GM12878 (cell line): Measurements from ENCODE around the gene CCDC57. TPM values are rescaled to one million over a fixed set of nuclear protein-coding genes. Genes with fewer than 3 reads are reported as not detected.
A peak's percentile ranks its signal among the peaks of the same experiment; 100 is the strongest.

Source experiments
- ATAC-seq: fragments of 200-7000 bp; cut with Tn5 transposase; 3 replicates; pipeline ENCODE4 v1.9.1; 2020; ENCODE audit warnings: mild to moderate bottlenecking, moderate library complexity
- BruUV-seq: library from RNA; stranded (reverse); fragments of 400-500 nt; replicated peaks from 2 replicates; lab custom pipeline; 2021; lab: Mats Ljungman, UMichigan
- CTCF ChIA-PET: fragments of 300-600 bp; sonication (Branson Sonifier 250); formaldehyde crosslinking; extraction: SDS; loops from one replicate; lab custom pipeline; 2021; ENCODE audit warnings: inconsistent platforms; lab: Yijun Ruan, JAX
- POLR2A ChIA-PET: fragments of 350-600 bp; formaldehyde crosslinking; extraction: SDS; loops from one replicate; lab custom pipeline; 2021; ENCODE audit warnings: inconsistent platforms; lab: Charles Lee
- RAD21 ChIA-PET: fragments of 300-600 bp; sonication (Branson Sonifier 250); formaldehyde crosslinking; loops from one replicate; lab custom pipeline; 2023; ENCODE audit warnings: antibody characterized with exemption; ENCODE audit not compliant: unreplicated experiment; lab: Charles Lee
- SMC1A ChIA-PET: fragments of 300-600 bp; sonication (Branson Sonifier 250); formaldehyde crosslinking; loops from one replicate; lab custom pipeline; 2023; ENCODE audit not compliant: unreplicated experiment, uncharacterized antibody; lab: Charles Lee
- DNase-seq: peaks from one replicate; pipeline ENCODE4 v3.0.0-alpha.2; 2011; ENCODE audit warnings: low read depth, low spot score
- FAIRE-seq: peaks from 3 replicates; lab custom pipeline; 2011; peaks lifted over from hg19 to GRCh38; lab: Jason Lieb, UNC
- H2AFZ ChIP-seq: 2 replicates; pipeline ENCODE4 v1.6.0; 2011; ENCODE audit warnings: low read depth, low read length, control low read depth; ENCODE audit not compliant: control insufficient read depth
- H3K27ac ChIP-seq: 2 replicates; pipeline ENCODE4 v1.5.1; 2011; ENCODE audit warnings: control low read depth; ENCODE audit not compliant: control insufficient read depth, insufficient read depth
- H3K27me3 ChIP-seq, 2 experiments: replicated peaks in 1 of 2; 2 replicates each; pipeline versions ENCODE4 v1.6.0 to v1.6.1; 2011; ENCODE audit warnings: low read length in 1 of 2; ENCODE audit not compliant: control insufficient read depth in 2 of 2, insufficient read depth in 2 of 2
- H3K36me3 ChIP-seq, 2 experiments: 2 replicates each; pipeline ENCODE4 v1.5.1; 2011; ENCODE audit warnings: low read length in 1 of 2; ENCODE audit not compliant: control insufficient read depth in 2 of 2, insufficient read depth in 2 of 2
- H3K4me1 ChIP-seq: 2 replicates; pipeline ENCODE4 v1.6.1; 2011; ENCODE audit warnings: mild to moderate bottlenecking, low read length, moderate library complexity, mixed read lengths; ENCODE audit not compliant: control insufficient read depth, insufficient read depth
- H3K4me2 ChIP-seq: 2 replicates; pipeline ENCODE4 v1.6.0; 2011; ENCODE audit warnings: control low read depth; ENCODE audit not compliant: control insufficient read depth, insufficient read depth
- H3K4me3 ChIP-seq: fragments of 200-600 bp; sonication (generic); 2 replicates; pipeline ENCODE4 v1.5.1; 2016
- H3K79me2 ChIP-seq: 2 replicates; pipeline ENCODE4 v1.6.0; 2011; ENCODE audit warnings: low read length; ENCODE audit not compliant: control insufficient read depth, insufficient read depth
- H3K9ac ChIP-seq: 2 replicates; pipeline ENCODE4 v1.8.0; 2011; ENCODE audit warnings: low read length, control low read depth, mixed read lengths; ENCODE audit not compliant: control insufficient read depth, insufficient read depth
- H3K9me3 ChIP-seq: replicated peaks from 3 replicates; pipeline ENCODE4 v1.5.1; 2011; ENCODE audit warnings: mild to moderate bottlenecking, low read length; ENCODE audit not compliant: control insufficient read depth, insufficient read depth
- H4K20me1 ChIP-seq: 2 replicates; pipeline ENCODE4 v1.6.0; 2011; ENCODE audit not compliant: control insufficient read depth, insufficient read depth
- BACH1 ChIP-seq: fragments of 450-650 bp; IDR thresholded peaks from 2 replicates; pipeline ENCODE4 v1.6.1; 2017; ENCODE audit warnings: mild to moderate bottlenecking, borderline replicate concordance
- BRCA1 ChIP-seq: IDR thresholded peaks from 2 replicates; pipeline ENCODE4 v1.6.1; 2011; ENCODE audit warnings: low read depth, low read length, improper control_type of control experiment
- CBFB ChIP-seq: IDR thresholded peaks from 2 replicates; pipeline ENCODE4 v1.6.1; 2016; ENCODE audit warnings: antibody characterized with exemption, low read depth
- CREB1 ChIP-seq: IDR thresholded peaks from 2 replicates; pipeline ENCODE4 v1.6.1; 2012; ENCODE audit warnings: low read depth, mild to moderate bottlenecking, inconsistent platforms
- GATAD2B ChIP-seq: fragments of 450-650 bp; conservative IDR thresholded peaks from 2 replicates; pipeline ENCODE4 v1.6.1; 2017; ENCODE audit warnings: low read depth, mild to moderate bottlenecking, moderate library complexity
- KLF5 ChIP-seq: fragments of 450-650 bp; IDR thresholded peaks from 2 replicates; pipeline ENCODE4 v1.6.1; 2014; ENCODE audit warnings: mild to moderate bottlenecking; ENCODE audit not compliant: partially characterized antibody
- PAX8 ChIP-seq: fragments of 450-650 bp; IDR thresholded peaks from 2 replicates; pipeline ENCODE4 v1.6.1; 2017; ENCODE audit warnings: mild to moderate bottlenecking, moderate library complexity
- POLR2A ChIP-seq: IDR thresholded peaks from 2 replicates; pipeline ENCODE4 v1.6.1; 2011; ENCODE audit warnings: low read depth, mild to moderate bottlenecking, low read length
- POLR2AphosphoS2 ChIP-seq: IDR thresholded peaks from 2 replicates; pipeline ENCODE4 v1.6.1; 2011; ENCODE audit warnings: low read depth, mild to moderate bottlenecking, low read length, improper control_type of control experiment, moderate library complexity
- POLR2AphosphoS5 ChIP-seq: IDR thresholded peaks from 2 replicates; pipeline ENCODE4 v1.6.1; 2011; ENCODE audit warnings: mild to moderate bottlenecking, low read length, inconsistent platforms
- SKIL ChIP-seq: fragments of 450-650 bp; IDR thresholded peaks from 2 replicates; pipeline ENCODE4 v1.6.1; 2017; ENCODE audit warnings: mild to moderate bottlenecking, low read depth, inconsistent platforms; ENCODE audit not compliant: poor library complexity, severe bottlenecking
- USF2 ChIP-seq: IDR thresholded peaks from 2 replicates; pipeline ENCODE4 v1.6.1; 2011; ENCODE audit warnings: low read depth, low read length, improper control_type of control experiment, borderline replicate concordance
- WGBS: methylation state at CpG from one replicate; pipeline ENCODE4 v1.1.6; 2016; ENCODE audit warnings: low lambda C conversion rate; ENCODE audit not compliant: insufficient replicate concordance, insufficient coverage; ENCODE audit errors: missing lambda C conversion rate; 5-methylcytosine and 5-hydroxymethylcytosine counted together
- in situ Hi-C: fragments of 300-500 bp; cut with MboI; formaldehyde crosslinking; loops from 9 replicates; pipeline ENCODE4 v1.14.3; 2018; ENCODE audit warnings: mixed read lengths
- intact Hi-C: fragments of 100-400 bp; cut with micrococcal nuclease; formaldehyde crosslinking; loops from one replicate; pipeline ENCODE4 v1.14.2; 2022; ENCODE audit not compliant: unreplicated experiment
- polyA plus RNA-seq, 11 experiments: library from polyadenylated mRNA; depleted of rRNA in 4 of 11; unstranded in 6 of 11; stranded (reverse) in 5 of 11; fragments of >200 nt; fragmentation: Nextera tagmentation in 4 of 11; fragmentation: Illumina TruSeq in 1 of 11; extraction: Ambion mirVana in 4 of 11; extraction: Trizol in 1 of 11; gene quantifications; 1 replicate in 1 of 11; 2 replicates in 10 of 11; pipeline versions ENCODE4 v1.2.1 to v1.2.3, GENCODE V29; 2011 to 2016; ENCODE audit warnings: inconsistent platforms in 2 of 11, missing spikeins in 2 of 11, low read depth in 1 of 11
- total RNA-seq, 4 experiments: library from RNA; depleted of rRNA in 3 of 4; stranded (reverse); fragments of >200 nt in 3 of 4; fragmentation: Illumina TruSeq in 1 of 4; extraction: Trizol in 1 of 4; gene quantifications; 2 replicates each; pipeline versions ENCODE4 v1.2.1 to v1.2.3, GENCODE V29; 2013 to 2021

CCDC57 gene
- total and polyA plus RNA-seq, 10 of the 15 experiments (the other 5 are each of a cell fraction or from before 2014, with no cell fraction given): 5.4 to 123 (median 45.8) TPM

- Histone ChIP-seq H4K20me1 (peaks cover 8% of the 10 kb centered on the region), H3K4me2 (no peak overlapping the region), H3K27me3 (no peaks in the 10 kb centered on the region), H3K9ac (no peak overlapping the region), H3K27ac (no peak overlapping the region), H3K9me3 (no peaks in the 10 kb centered on the region), H3K79me2 (no peaks in the 10 kb centered on the region; the same call in 1 of the 2 replicates), H3K36me3 (peaks cover 39 to 76% of the 10 kb centered on the region in 2 experiments), H3K4me3 (no peak overlapping the region), H3K4me1 (no peaks in the 10 kb centered on the region), H2AFZ (no peak overlapping the region)
- POLR2A ChIA-PET: no interaction called here
- ATAC-seq (no peak), DNase-seq (no peak), FAIRE-seq (no peak)
- intact Hi-C loops (no loop called here), in situ Hi-C loops (no loop called here)
- SMC1A ChIA-PET: no interaction called here
- WGBS: 96% methylated on average over 52 of the region's 54 CpGs
- CTCF ChIA-PET: no interaction called here
- RAD21 ChIA-PET: no interaction called here
- TF ChIP-seq POLR2AphosphoS5 (0 out of 2 replicates have a peak, but pooled peaks have one; percentile 19), POLR2AphosphoS2 (0 out of 2 replicates have a peak, but pooled peaks have one; percentile 11), CBFB (0 out of 2 replicates have a peak, but pooled peaks have one; percentile 1), POLR2A (peak; percentile 54), BACH1 (no peak)
- no TSS peak for BruUV-seq
These were observed 36.4 kb upstream of the CCDC57 start for GRCh38 chr17:82248815-82249674.

- Histone ChIP-seq H3K36me3 (peaks cover 43 to 79% of the 10 kb centered on the region in 2 experiments), H3K4me2 (no peak overlapping the region), H3K9me3 (no peaks in the 10 kb centered on the region), H3K4me3 (no peak overlapping the region), H3K27me3 (no peaks in the 10 kb centered on the region), H2AFZ (no peak overlapping the region), H3K79me2 (no peaks in the 10 kb centered on the region; the same call in 1 of the 2 replicates), H3K4me1 (no peaks in the 10 kb centered on the region)
- intact Hi-C loops: no loop called here
- BruUV-seq: no TSS peak
- in situ Hi-C loops: no loop called here
- RAD21 ChIA-PET: no interaction called here
- FAIRE-seq: no peak
- TF ChIP-seq CREB1 (no peak), SKIL (no peak), POLR2AphosphoS2 (0 out of 2 replicates have a peak, but pooled peaks have one; percentile 24), USF2 (no peak), POLR2AphosphoS5 (peak; percentile 16; the same call in 1 of the 2 replicates), GATAD2B (no peak), KLF5 (no peak), BRCA1 (no peak), PAX8 (no peak)
- TF ChIP-seq, all 136 proteins: peak for 2
- Histone ChIP-seq H3K9ac (no peak overlapping the region), H3K27ac (no peak overlapping the region), H4K20me1 (peaks cover 8% of the 10 kb centered on the region)
- DNase-seq: no peak
- ChIA-PET CTCF (no interaction called here), POLR2A (no interaction called here), SMC1A (no interaction called here)
- no peak for ATAC-seq
- WGBS: 88% methylated on average over 27 of the region's 28 CpGs
These were observed 35.4 kb upstream of the CCDC57 start for GRCh38 chr17:82247856-82248671.
